AG04450 (cell line): ENCODE results near the gene MRPL32. TPM values are rescaled to one million over a fixed set of nuclear protein-coding genes. Genes with fewer than 3 reads are reported as not detected.

ENCODE experiments used
- CTCF ChIA-PET: fragments of 300-600, 350-600 bp; formaldehyde crosslinking; extraction: SDS; loops from one replicate; lab custom pipeline; 2022; ENCODE audit warnings: antibody characterized with exemption, inconsistent platforms; lab: Charles Lee
- POLR2A ChIA-PET: fragments of 350-600 bp; formaldehyde crosslinking; extraction: SDS; loops from one replicate; lab custom pipeline; 2021; ENCODE audit warnings: antibody characterized with exemption, inconsistent platforms; lab: Yijun Ruan, JAX
- DNase-seq: peaks from one replicate; pipeline ENCODE4 v3.0.0-alpha.2; 2011; ENCODE audit warnings: low read depth, low spot score
- H3K27ac ChIP-seq: one replicate; pipeline ENCODE4 v1.5.1; 2012; ENCODE audit warnings: low read depth, low read length, control low read depth
- H3K27me3 ChIP-seq: one replicate; pipeline ENCODE4 v1.6.0; 2012; ENCODE audit warnings: low read length; ENCODE audit not compliant: control insufficient read depth, insufficient read depth
- H3K4me3 ChIP-seq: 2 replicates; pipeline ENCODE4 v1.5.1; 2011; ENCODE audit warnings: mild to moderate bottlenecking, low read depth, low read length, control low read depth
- H3K9me3 ChIP-seq: 2 replicates; pipeline ENCODE4 v1.5.1; 2012; ENCODE audit warnings: low read length; ENCODE audit not compliant: control insufficient read depth, insufficient read depth
- CTCF ChIP-seq: IDR thresholded peaks from 2 replicates; pipeline ENCODE4 v1.5.1; 2011; ENCODE audit warnings: low read depth, low read length, control low read depth, inconsistent platforms
- polyA plus RNA-seq: library from polyadenylated mRNA; depleted of rRNA; stranded (reverse); fragments of >200 nt; gene quantifications from 2 replicates; pipeline ENCODE4 v1.2.3, GENCODE V29; 2011

MRPL32 gene
- polyA plus RNA-seq, 1 experiment: 68.5 TPM

DNA sequence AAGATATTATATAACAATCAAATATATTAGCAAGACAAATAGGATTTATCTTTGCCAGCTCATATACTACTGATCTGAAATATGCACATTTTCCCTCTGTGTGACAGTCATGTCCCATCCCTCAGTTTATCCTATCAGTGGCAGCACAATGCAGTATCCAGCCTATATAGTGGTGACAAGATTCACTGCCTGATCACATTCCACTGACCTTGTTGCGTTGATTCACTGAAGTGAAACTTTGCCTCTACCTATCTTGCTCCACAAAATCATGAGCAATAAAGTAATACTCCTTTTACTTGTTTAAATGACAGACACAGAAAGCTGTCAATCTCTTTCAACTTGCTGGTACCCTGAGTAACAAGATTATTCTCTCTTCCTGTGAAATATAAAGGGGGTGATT is 6.5 kb upstream of the MRPL32 start:
- POLR2A ChIA-PET: no interaction called here
- Histone ChIP-seq H3K27ac (no peak overlapping the region), H3K27me3 (no peaks in the 10 kb centered on the region), H3K4me3 (no peak overlapping the region), H3K9me3 (no peaks in the 10 kb centered on the region)
- CTCF ChIA-PET: interaction anchor here (1.1 to 1.4 kb wide), 2 partner anchors 16 kb away, joined by 3 to 4 read pairs; no protein-coding TSS in a partner anchor
- TF ChIP-seq CTCF: no peak
- DNase-seq: no peak

- no peak for TF ChIP-seq CTCF
- no peak overlapping the region for H3K27ac ChIP-seq
- no peaks in the 10 kb centered on the region for H3K9me3 ChIP-seq
- H3K27me3 ChIP-seq: no peaks in the 10 kb centered on the region
- CTCF ChIA-PET: interaction anchor here (0.7 to 1.3 kb wide), 4 partner anchors 13 to 985 kb away, joined by 3 to 5 read pairs (median 4); no protein-coding TSS in a partner anchor
- POLR2A ChIA-PET: no interaction called here
- no peak for DNase-seq
- no peak overlapping the region for H3K4me3 ChIP-seq
Measured at GRCh38 chr7:42926204-42926603, 6.0 kb upstream of the MRPL32 start.

DNA sequence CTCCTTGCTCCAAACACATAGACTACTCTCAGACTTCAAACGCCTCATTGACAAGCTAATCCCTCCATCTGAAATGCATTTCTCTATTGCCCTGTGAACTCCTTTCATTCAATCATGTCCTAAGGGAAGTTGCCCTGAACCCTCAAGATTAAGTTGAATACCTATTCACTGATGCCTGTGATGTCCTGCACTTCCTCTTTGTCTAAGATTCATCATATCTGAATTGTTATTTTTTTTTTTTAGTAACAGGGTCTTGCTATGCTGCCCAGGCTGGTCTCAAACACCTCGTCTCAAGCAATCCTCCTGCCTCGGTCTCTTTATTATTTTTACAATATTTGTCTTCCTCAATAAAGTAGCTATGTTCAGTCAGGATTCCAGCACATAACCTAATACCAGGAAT is 3.4 kb upstream of the MRPL32 start:
- CTCF ChIA-PET: interaction anchor here (0.8 to 2.9 kb wide), 6 partner anchors 10 to 988 kb away, joined by 3 to 19 read pairs (median 3); no protein-coding TSS in a partner anchor
- no peak for DNase-seq
- POLR2A ChIA-PET: no interaction called here

DNA sequence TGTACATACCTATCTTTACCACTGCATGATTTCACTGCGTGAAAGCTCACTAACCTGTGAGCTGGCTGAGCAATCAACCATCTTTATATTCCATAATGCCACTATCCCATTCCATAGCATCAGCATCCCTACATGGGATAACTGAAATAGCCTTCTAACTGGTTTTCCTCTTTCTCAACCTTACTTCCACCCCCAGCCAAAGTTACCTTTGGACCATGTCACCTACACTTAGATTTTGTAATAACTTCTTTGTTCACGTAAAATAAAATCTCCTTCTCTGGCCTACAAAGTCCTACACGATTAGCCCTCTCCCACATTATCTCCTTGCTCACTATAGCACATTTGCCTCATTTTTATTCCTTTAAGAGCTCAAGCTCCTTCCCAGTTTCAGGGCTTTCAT is 2.7 kb upstream of the MRPL32 start:
- Histone ChIP-seq H3K27me3 (no peaks in the 10 kb centered on the region), H3K4me3 (no peak overlapping the region), H3K9me3 (no peaks in the 10 kb centered on the region), H3K27ac (no peak overlapping the region)
- no peak for DNase-seq
- TF ChIP-seq CTCF: no peak
- CTCF ChIA-PET: interaction anchor here (0.5 to 2.9 kb wide), 9 partner anchors 10 to 989 kb away, joined by 3 to 19 read pairs (median 3); partner anchors contain the start of gene STK17A
- POLR2A ChIA-PET: no interaction called here

More for the DNA sequence above, 3.4 kb upstream of the MRPL32 start:
- no peak overlapping the region for H3K4me3 ChIP-seq
- no peaks in the 10 kb centered on the region for H3K27me3 ChIP-seq
- no peak overlapping the region for H3K27ac ChIP-seq
- no peak for TF ChIP-seq CTCF
- no peaks in the 10 kb centered on the region for H3K9me3 ChIP-seq

DNA sequence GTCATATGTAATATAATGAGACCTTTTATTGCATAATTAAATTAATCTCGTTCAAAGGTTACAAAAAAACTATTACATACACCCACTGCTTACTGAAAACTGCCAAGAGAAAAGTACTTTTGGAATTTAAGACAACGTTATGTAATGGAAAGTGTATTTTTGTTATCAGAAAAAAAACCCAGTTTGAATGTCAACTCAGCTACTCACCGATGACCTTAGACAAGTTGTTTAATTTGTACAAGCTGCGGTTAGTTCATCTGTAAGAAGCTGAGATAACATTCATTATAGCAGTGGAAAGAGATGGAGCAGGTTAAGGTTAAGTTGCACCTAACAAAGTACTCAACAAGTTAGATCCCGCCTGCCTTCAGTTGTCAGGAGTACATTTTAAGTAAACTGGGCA is 1.3 kb upstream of the MRPL32 start:
- ChIA-PET POLR2A (no interaction called here), CTCF (interaction anchor here (0.6 to 2.9 kb wide), 6 partner anchors 10 to 990 kb away, joined by 3 to 19 read pairs (median 8); partner anchors contain the start of gene STK17A)
- no peak for DNase-seq
- Histone ChIP-seq H3K9me3 (no peaks in the 10 kb centered on the region), H3K27me3 (no peaks in the 10 kb centered on the region), H3K4me3 (peak overlapping the region; percentile 93), H3K27ac (no peak overlapping the region)
- no peak for TF ChIP-seq CTCF
